SK-N-MC (cell line): ENCODE results near the gene FAM89B.

Experiments used
- EZH2 ChIP-seq: fragments of 200-600 bp; sonication (generic); IDR thresholded peaks from one replicate; pipeline ENCODE4 v1.6.1; 2017; ENCODE audit warnings: antibody characterized with exemption
- POLR2AphosphoS5 ChIP-seq: IDR thresholded peaks from 2 replicates; pipeline ENCODE4 v1.6.1; 2012; ENCODE audit warnings: mild to moderate bottlenecking, low read depth, low read length, borderline replicate concordance

DNA sequence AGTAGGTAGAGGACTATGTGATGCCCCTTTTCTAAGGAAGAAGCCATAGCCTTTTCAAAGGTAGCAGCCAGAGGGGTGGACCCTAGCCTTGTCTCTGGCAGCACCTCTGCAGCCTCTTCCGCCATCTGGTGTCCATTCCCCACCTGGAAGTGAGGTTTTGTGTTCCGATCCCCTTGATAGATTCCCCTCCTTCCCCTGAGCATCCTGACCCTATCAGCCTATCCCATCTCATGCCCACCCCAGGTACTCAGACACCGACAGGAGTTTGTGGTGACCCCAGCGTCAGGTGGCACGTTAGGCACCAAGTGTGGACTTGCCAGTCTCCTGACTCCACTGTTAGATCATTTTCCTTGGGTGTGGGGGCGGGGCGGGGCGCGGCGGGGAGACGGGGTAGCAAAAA is 398 bp upstream of the FAM89B start:
- TF ChIP-seq POLR2AphosphoS5, result no peak
- no peak for TF ChIP-seq EZH2
